ENCODE data around the gene GAK.
"Not testable (repeated sequence)": the region's sequence is repeated elsewhere in the genome, so short reads cannot be mapped to it uniquely, and the experiment has no call there.

Gene GAK

DNA sequence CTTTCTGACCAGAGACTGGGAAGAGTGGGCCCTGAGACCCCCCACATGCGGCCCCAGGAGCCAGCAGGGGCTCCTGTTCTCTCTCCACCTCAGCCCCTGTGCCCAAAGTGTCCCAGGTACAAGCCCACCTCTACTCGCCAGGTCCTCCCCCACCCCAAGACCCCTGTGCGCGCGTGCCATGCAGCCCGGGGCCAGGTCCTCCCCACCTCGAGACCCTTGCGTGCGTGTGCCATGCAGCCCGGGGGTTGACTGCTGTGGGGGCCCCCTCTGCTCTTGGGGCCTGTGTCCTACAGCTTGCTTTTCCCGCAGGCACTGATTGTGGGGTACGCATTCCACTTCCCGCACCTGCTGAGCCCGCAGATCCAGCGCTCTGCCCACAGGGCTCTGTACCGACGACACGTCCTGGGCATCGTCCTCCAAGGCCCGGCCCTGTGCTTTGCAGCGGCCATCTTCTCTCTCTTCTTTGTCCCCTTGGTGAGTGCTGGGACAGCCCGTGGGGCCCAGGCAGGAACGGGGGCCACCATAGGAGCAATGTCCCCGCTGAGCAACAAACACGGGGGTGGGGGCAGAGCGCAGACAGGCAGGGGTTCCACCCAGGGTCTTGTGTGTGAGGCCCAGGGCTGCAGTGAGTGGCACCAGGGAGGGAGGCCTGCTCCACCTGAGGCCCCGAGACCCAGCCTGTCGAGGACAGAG is 20.9 kb upstream of the GAK start:
- no peak for DNase-seq (ENCODE audit: low spot score)

DNA sequence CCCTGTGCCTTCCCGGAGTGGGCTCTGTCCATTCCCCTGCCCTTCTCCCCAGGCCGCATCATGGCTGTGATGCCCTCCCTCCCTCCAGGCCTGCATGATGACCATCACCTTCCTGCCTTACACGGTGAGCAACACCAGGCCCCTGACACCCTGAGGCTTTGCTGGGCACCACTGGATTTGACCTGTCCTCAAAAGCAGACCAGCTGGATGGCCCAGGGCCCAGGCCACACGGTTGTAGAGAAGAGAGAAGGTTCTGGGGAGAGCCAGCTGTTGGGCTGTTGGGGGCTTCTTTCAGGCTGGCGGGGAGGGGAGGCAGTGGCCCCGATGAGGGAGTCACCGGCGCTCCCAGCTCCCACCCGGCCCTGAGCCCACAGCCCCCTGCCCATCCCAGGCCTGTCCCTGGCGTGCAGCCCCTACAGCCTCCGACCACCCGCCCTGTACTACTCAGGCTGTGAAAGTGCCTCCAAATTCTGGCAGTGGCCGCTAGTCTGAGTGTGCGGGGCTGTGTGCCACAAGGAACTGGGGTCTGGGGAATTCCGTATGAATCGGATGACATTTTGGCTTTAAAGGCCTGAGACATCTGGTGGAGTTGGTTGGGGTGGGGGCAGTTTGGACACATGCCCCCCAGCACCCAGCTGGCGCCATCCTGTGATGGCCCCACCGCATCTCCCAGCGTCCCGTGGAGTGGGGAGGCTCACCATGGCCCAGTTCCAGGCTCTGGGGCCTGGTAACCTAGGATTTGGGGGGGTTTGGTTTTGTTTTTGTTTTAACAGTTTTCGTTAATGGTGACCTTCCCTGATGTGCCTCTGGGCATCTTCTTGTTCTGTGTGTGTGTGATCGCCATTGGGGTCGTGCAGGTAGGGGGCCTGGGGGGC is 19.7 kb upstream of the GAK start:
- DNase-seq (ENCODE audit: low spot score) = no peak

DNA sequence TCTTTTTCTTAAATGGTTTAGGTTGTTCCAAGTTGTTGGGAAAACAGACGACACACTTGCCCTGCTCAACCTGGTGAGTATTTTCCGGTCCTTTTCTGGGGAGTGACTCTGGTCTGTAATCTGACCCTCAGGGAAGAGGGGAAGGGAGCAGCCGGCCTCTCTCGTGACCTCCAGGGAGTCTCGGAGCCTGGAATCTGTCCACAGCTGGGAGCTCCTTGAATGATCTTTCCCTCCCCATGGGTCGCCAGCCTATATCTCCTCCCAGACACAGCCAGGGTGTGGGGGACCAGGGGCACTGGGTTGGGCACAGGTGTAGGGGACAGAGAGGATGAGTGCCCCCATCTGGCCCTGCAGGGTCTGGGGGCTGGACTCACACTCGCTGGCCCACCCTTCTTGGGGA is 19.1 kb upstream of the GAK start:
- no peak for DNase-seq (ENCODE audit: low spot score)

DNA sequence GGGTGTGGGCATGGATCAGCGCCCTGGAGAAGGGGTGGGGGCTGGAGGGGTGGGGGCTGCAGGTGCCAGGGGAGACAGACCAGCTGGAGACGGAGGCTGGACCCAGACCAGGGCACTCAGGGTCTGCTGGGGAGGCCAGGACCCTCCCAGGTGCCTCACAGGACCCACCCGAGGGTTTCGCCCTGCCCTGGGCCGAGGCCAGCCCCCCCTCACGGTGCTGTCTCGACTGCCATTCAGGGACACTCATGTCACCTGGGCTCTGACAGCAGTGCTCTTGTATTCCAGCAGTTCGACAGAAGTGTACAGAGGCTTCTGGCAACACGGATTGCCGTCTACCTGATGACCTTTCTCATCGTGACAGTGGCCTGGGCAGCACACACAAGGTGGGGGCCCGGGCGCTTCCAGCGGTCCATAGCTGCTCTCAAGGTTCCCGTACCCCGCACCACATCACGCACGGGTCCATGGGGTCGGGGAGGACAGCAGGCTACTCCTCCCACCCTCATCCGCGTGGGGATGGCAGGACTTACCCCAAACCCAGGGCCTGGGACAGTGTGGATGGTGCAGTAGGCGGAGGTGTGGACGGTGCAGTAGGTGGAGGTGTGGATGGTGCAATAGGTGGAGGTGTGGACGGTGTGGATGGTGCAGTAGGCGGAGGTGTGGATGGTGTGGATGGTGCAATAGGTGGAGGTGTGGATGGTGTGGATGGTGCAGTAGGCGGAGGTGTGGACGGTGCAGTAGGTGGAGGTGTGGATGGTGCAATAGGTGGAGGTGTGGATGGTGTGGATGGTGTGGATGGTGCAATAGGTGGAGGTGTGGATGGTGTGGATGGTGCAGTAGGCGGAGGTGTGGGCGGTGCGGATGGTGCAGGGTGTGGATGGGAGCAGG is 18.3 kb upstream of the GAK start:
- no peak for DNase-seq (ENCODE audit: low spot score)

DNA sequence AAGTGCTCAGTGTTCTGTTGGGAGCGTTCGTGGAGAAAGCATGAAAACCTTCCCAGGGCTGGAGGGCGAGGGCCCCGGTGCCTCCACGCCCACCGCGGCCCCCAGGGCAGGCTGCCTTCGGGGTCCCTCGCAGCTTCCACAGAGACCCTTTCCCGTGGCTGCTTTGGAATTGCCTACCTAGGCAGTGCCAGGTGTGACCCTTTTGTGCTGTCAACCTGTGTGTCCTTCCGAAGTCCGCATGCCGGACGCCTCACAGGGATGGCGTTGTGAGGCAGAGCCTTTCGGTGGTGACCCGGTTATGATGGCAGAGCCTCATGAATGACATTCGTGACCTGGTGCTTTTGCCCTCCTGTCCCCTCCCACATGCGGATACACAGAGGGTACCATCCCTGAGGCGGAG is 17.5 kb upstream of the GAK start:
- DNase-seq (ENCODE audit: low spot score) = no peak

DNA sequence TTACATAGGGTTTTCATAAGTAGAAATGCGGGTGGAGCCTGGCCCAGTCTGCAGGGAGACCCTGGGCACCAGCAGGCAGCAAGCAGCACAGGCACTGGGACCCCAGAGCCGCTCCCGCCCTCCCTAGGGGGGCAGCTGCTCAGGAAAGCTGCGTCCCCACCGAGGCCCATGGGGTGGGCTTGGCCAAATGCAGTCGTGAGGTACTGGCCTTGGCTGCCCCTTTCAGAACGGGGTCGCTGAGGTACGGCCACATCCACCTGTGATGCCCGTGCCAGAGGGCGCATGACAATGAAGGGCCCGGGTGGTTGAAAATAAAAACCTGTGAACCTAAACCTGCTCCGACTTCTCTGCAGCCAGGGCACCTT is 16.8 kb upstream of the GAK start:
- DNase-seq (ENCODE audit: low spot score) = no peak

DNA sequence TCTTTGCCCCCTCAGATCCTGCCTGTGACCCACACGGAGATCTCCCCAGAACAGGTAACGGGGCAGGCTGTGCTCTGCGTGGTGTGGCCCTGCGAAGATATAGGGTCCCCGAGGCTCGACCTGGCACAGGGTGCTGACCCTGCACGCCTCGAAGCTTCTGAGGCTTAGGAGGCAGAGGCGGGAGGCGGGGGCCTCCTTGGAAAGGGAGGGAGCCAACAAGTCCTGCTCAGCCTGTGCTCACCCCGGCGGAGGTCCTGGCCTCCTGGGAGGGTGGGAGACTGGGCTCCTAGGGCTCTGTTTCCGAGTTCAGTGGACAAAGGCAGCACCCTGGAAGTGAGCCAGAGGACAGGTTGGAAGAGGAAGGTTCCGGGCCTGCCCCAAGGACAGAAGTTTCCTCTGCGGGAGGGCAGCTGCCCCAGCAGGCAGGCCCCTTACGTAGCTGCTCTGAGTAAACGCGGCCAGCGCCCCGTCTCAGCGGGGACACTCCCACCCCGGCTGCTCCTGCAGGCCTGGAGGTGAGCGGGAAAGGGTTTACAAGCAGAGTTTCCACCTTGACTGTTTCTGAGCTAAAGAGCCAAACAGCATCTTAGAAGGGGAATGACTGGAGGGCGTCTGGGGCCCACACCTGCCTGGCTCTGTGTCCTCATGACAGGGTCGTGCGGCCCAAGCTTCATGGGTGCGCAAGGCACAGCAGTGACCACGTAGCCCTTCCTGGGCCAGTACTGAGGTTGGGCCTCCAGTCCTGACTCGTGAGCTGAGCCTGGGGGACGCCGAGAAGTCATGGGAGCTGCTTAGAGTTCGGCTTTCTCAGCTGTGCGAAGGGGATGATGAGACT is 16.2 kb upstream of the GAK start:
- DNase-seq (ENCODE audit: low spot score) = no peak

DNA sequence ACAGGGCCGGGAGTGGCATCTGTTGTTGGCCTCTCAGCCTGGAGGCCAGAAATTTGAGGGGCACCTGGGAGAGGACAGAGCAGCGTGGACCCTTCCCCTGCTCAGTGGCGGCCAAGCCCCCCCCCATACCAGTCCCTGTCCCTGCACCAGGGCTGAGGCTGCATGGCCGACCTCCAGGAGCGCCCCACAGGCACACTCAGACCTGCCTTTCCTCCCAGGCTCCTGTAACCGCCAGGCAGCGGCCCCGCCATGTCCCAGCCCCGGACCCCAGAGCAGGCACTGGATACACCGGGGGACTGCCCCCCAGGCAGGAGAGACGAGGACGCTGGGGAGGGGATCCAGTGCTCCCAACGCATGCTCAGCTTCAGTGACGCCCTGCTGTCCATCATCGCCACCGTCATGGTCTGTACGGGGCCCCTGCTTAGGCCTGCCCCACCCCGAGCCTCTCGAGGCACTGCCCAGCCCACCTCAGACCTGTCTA is 15.4 kb upstream of the GAK start:
- no peak for DNase-seq (ENCODE audit: low spot score)

DNA sequence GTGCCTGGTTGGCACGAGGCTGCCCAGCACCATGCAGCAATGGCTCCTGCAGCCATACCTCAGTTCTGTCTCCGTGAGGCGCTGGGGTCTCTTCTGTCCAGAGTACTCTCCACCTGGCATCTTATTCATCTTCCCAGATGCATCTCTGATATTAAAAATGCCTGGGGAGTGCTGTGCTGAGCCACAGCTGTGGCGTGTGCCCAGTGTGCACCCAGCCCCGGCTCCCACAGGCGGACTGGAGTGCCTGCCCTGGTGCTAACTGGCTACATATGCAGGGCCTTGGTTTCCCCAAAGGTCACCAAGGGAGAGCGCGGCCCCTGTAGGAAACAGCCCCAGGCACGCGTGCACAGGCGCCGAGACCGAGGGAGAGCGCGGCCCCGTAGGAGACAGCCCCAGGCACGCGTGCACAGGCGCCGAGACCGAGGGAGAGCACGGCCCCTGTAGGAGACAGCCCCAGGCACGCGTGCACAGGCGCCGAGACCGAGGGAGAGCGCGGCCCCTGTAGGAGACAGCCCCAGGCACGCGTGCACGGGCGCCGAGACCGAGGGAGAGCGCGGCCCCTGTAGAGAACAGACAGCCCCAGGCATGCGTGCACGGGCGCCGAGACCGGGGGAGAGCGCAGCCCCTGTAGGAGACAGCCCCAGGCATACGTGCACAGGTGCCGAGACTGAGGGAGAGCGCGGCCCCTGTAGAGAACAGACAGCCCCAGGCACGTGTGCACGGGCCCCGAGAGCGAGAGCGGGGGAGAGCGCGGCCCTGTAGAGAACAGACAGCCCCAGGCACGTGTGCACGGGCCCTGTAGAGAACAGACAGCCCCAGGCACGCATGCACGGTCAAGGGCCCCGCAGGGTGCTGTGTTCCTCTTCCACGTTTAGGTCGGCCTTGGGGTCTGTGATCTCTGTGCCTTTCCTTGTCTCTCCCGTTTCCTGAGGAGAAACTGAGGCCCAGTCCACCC is 14.7 kb upstream of the GAK start:
- no peak for DNase-seq (ENCODE audit: low spot score)

DNA sequence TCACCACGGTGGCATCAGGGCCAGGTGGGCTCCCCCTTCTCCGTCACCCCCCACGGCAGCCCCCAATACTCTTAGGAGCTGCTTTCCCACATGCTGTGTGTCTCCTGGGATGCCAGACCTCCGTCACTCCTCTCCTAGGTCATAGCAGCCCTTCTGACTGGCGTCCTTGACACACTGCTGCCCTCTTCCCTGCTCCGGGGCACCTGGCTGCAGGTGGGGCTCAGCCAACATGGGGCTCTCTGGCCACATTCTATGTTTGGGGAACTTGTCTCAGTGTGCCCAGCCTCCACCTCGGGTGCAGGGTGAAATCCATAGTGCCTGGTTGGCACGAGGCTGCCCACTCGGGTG is 14.0 kb upstream of the GAK start:
- no peak for DNase-seq (ENCODE audit: low spot score)

DNA sequence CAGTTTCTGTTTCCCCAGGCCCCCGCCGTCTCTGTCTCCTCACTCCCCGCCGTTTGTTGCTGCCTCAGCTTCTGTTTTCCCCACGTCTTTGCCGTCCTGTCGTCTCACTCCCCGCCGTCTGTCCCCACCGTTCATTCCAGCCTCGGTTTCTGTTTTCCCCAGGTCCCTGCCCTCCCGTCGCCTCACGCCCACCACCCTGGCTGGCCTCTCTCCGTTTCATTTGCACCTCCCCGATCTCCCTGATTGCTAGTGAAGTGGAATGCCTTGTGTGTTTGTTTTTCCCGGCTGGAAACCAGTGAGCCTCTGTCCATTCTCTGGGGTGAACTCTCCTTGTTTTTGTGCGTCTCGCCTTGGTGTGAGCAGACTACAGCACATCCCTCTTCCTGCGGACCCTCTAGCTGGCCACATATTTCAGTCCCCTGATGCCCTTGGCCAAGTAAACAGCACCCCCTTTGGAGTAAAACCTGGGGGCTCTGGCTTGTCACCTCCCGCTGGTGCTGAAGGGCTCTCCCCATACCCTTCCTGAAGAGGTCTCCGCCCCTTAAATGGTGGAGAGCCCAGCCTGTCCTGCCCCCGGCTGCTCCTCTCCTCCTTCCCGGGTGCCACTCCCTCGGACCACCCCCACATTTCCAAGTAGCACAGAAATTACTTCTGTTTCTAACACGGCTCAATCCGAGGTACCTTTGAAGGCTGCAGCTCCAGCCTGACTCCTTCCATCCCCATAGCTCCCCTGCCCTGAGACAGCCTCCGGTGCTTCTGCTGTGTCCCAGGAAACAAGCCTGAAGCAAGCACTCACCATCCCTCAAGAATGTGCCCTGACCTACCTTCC is 13.4 kb upstream of the GAK start:
- no peak for DNase-seq (ENCODE audit: low spot score)

DNA sequence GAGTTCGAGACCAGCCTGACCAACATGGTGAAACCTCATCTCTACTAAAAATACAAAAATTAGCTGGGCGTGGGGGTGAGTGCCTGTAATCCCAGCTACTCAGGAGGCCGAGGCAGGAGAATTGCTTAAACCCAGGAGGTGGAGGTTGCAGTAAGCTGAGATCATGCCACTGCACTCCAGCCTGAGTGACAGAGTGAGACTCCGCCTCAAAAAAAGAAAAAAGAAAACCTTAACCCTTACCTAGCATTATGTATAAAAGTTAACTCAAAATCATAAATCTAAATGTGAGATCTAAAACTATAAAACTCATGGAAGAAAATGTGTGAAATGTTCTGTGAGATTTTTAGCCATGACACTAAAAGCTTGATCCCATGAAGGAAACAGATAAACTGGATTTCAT is 7.4 kb upstream of the GAK start:
- DNase-seq (ENCODE audit: low spot score) = not testable (repeated sequence)

DNA sequence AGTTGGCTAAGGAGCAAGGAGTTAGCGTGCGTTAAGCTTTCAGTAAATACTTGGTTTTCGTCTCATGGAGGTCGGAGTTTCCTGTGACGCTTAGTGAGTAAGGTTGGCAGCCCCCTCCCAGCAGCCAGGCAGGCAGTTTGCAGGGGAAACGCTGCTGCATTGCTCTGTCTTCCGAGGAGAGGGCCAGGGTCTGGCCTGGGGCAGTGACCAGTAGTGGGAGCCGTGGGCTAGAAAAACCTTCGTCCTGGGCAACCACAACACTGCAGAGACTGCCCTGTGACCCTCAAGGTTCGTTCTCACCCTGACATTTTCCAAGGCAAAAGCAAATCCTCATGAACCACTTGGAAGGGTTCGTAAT is 576 bp upstream of the GAK start:
- DNase-seq (ENCODE audit: low spot score) = no peak

DNA sequence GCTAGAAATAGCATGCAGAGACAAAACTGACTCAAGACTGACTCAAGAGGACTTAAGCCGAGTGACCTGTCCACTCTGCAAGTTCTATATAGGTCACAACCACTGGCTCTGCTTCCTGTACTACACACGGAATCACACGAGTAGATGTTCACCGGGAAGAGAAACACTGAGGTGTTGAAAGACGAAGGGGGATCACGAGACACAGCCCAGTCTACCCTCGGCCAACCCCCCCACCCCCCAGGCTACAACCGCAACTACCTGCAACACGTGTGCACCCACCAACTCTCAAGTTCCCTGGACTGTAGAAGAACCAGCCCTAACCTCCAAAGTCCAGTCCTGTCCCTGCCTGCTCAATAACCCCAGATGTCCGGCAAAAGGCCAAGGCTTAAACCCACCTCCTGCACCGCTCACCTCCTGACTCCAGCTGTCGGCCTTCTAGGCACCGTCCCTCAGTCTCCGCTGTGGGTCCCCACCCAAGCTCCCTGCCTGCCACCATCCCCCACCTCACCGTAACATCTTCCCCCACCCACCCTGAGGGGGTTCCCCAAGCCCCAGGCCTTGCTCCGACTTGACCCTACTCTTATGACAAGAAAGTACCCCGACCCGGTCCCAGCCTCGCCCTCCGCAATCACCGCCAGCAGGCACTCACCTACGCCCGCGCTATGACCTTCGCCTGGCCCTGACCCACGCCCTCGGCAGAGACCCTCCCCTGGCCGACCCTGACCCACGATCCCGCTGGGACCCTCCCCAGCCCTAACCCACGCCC is 739 bp downstream of the GAK start:
- peak; percentile 85 for DNase-seq (ENCODE audit: low spot score)

DNA sequence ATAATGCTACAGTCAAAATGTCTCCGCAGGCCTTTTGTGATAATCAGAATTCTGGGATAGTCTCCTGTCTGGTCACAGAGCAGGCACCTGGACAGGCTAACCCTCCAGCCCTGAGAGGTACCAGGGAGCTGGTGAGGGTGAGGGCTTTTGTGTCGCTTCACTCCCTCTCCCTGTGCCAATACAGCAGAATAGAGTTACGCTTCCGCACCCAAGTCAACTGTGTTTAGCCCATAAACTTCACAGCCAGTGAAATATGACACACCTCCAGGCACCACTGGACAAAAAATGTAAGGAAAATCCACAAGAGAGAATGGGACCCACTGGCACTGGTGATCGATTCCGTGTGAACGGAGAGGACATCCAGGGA is 1.3 kb downstream of the GAK start:
- DNase-seq (ENCODE audit: low spot score) = no peak

DNA sequence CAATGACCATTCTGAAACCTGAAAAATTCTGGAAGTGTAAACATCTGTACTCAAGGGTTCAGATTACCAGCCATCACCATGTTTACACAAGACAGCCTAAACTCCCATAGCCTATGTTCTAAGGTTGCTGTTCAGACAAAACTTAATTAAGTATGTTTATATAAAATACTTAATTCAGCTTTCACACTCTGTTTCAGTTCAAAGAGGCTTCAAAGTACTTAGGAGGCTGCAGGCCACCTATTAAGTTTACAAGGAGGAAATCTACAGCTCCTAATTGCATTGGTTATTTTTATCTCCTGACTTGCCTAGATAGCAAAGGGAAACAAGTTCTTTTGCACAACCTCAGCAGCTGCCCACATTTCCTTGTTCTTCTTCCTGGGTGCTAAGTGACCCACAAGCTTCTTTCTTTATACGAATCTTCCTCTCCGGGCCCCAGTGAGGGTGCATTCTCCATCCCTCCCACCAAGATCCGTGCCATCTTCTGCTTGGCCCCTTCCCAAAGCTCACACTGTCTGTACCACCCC is 2.0 kb downstream of the GAK start:
- DNase-seq (ENCODE audit: low spot score) = no peak

DNA sequence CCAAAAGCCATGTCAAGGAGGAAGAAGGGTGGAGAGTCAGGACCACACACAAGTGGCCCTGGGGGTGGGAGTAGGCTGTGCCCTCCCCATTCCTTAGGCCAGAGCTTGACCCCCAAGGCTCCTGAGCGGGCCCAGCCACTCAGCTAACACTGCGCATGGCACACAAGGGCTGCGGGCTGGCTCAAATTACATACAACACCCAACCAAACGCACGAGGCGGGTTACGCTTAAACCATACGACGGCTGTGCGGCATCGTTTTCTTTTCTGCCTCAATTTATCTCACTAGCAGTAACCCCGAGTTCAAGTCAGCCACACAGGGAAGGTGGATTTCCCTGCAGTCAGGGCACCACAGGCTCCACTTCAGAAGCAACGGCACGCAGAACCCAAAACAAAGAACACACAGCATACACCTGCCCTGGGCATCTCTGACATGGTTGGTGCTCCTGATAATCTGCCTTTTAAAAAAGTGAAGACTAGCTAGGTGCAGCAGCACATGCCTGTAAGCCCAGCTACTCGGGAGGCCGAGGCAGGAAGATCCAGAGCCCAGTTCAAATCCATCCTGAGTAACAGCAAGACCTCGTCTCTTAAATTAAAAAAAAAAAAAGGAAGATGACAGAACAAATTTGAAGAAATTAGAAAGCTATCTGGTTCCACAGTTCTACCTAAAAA is 2.9 kb downstream of the GAK start:
- no peak for DNase-seq (ENCODE audit: low spot score)

DNA sequence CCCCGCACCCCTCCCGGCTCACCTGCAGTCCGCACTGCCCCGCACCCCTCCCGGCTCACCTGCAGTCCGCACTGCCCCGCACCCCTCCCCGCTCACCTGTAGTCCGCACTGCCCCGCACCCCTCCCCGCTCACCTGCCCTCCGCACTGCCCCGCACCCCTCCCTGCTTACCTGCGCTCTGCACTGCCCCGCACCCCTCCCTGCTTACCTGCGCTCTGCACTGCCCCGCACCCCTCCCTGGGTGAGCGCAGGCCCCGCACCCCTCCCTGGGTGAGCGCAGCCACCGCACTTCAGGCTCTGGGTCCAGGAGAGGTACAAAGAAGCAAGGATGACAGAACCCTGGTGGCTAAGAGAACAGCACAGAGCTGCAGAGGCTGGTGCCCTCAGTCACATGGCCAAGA is 4.5 kb downstream of the GAK start:
- not testable (repeated sequence) for DNase-seq (ENCODE audit: low spot score)
